ENCODE measurements around the gene DENND5A.
"Not testable (repeated sequence)": the region's sequence is repeated elsewhere in the genome, so short reads cannot be mapped to it uniquely, and the experiment has no call there.

The DENND5A gene

DNA sequence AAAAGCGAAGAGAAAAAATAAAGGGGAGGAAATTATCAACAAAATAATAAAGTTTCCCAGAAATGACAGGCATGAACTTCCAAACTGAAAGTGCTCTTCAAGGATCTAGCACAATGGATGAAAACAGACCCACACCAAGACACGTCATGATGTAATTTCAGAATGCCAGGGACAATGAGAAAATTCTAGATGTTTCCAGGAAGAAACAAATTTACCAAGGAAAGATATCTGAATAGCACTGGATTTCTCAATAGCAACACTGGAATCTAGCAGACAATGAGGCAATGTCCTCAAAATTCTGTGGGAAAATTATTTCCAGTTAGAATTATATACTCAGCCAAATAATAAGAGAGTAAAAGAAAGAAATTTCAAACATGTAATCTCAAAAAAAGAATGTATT, 46.0 kb downstream of the DENND5A start:
- in situ Hi-C loops (cut with HindIII; ENCODE audit: low sequenced_read_pairs) = no loop called here

DNA sequence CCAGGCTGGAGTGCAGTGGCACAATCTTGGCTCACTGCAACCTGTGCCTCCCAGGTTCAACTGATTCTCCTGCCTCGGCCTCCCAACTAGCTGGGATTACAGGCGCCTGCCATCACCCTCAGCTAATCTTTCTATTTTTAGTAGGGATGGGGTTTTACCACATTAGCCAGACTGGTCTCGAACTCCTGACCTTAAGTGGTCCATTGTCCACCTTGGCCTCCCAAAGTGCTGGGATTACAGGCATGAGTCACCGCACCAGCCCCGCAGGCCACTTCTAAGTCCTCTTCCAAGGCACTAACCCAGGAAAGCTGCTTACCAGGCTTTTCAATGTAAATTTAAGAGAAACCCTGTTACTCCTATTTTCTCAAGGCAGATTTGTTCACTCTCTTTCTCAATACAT, 50.4 kb downstream of the DENND5A start:
- in situ Hi-C loops (cut with HindIII; ENCODE audit: low sequenced_read_pairs) = no loop called here

DNA sequence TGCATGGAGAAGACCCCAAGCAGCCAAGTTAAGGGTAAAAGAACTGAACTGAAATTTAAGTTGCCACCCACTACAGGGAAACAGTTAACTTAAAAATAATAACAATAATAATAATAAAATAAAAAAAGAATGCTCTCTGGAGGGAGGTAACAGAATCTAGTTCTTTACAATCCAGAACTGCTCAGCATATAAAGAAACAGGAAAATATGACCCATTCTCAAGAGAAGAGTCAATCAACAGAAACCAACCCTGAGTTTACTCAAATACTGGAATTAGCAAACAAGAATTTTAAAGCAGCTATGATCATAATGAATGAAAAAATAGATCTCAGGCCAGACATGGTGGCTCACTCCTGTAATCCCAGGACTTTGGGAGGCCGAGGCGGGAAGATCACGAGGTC, 53.8 kb downstream of the DENND5A start:
- in situ Hi-C loops (cut with HindIII; ENCODE audit: low sequenced_read_pairs) = no loop called here

DNA sequence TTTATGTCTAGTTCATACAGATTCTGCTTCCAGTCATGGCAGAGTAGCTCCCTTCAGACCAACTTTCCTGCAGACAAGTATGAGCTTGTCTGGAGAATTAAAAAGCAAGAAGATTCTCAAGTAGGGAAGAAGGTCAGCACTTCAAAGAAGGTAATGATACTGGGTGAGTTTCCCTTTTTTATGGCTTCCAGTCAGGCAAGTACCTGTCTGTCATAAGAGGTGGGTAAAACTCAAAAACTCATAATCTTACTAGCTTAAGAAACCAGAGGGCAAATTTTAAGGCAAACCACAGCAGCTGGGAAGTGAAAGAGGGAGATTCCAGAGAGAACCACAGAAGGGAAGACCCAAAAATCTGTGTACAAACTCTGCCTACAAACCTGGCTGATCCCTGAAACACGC, 54.2 kb downstream of the DENND5A start:
- in situ Hi-C loops (cut with HindIII; ENCODE audit: low sequenced_read_pairs) = no loop called here

DNA sequence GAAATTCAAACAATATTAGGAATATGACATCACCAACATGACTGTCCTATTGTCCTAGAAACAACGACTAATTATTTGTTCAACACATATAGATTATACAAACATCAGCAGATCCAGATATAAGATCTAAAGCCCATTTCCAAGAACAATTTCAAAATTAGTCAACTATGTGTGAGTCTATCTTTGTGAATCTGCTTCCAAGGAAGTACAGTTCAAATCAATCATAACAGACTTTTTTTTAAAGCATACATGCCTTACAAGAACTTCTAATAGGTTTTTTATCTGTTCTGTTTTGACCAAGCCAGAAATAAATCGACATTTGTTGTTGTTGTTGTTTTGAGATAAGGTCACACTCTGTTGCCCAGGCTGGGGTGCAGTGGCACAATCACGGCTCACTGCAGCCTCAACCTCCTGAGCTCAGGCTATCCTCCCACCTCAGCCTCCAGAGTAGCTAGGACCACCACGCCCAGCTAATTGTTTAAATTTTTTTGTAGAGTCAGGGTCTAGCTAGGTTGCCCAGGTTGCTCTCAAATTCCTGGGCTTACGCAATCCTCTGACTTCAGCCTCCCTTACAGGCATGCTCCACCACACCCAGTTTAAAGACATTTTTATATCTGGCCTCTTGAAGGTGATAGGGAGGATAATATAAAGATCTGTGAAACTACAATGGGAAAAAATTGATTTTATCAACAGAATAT, 54.8 kb downstream of the DENND5A start:
- in situ Hi-C loops (cut with HindIII; ENCODE audit: low sequenced_read_pairs) = no loop called here

DNA sequence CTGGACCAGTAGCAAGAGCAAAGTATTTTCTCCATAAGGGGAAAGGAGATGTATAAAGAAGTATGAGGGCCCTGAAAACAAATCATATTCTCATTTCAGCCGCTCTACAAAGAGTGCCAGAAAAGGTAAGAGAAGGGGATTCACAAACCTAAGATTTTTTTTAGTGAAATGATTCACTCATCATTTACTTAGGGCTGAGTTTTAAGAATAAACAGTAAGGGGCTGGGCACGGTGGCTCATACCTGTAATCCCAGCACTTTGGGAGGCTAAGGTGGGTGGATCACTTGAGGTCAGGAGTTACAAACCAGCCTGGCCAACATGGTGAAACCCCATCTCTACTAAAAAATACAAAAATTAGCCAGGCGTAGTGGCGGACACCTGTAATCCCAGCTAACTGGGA, 55.5 kb downstream of the DENND5A start:
- in situ Hi-C loops (cut with HindIII; ENCODE audit: low sequenced_read_pairs) = not testable (repeated sequence)

DNA sequence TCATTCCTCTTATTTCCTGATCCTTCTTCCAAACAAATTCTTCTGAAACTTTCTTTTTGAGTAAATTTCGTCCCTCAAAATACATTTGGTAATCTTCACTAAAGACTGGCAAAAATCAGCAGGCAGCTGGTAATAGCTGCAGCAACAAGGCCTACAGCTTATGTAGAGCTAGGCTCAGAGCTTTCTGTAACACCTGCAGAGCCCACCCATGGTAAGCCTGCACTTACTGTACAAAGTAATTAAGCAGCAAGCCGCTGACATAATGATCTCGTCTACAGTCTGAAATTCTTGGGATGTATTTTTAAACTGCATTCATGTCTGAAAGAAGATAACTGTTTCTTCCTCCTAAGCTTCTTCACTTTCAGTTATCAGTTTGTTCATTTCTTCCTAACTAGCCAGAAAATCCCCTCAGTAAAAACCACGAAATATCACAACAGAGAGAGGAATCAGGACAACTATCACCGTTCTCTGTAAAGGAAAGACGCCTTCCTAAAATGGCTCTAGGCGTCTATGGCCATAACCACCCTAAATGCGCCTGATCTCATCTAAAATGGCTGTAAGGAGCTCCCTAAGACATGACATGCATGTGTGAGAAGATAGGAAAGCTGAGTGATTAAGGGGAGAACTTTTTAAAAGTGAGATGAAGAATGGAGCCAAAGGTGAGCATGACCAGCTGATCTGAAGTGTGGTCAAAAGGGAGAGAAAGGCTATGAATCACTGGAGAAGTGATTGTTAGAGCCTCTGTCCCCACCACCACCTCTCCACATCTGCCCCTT, 56.2 kb downstream of the DENND5A start:
- in situ Hi-C loops (cut with HindIII; ENCODE audit: low sequenced_read_pairs) = no loop called here

DNA sequence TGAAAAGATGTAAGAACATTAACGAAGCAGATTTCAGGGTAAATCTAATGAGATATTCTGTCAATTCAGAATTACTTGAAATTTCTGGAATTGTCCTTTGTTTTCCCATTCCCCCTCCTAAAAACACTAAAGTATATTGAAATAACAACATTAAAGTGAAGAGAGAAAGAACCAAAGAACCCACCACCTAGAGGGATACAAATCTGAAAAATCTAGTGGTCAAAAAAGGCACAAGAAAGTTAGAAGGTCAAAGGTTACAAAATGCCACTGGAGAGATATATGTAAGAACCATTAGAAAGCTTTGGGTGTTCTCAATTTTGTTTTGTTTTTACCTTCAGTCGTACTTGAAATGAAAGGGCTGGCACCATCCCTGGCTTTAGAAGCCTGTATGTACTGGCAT, 57.9 kb downstream of the DENND5A start:
- in situ Hi-C loops (cut with HindIII; ENCODE audit: low sequenced_read_pairs) = no loop called here

DNA sequence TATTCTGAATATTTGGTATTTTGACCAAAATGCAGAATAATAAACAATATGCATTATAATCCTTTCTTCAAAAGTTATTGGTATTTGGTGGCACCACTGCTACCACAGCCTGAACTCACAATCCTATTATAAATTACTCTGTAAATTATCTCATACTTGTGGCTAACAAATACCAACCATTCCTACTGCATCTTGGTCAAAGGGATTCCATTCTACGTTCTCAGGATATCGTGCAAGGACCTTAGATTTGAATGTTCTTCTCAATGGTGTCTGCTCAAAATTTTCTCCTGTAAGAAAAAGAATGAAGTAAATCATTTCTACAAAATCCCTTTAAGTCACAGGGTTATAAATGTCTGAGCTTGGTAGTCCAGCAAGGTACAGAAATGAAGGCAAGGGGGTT, 58.7 kb downstream of the DENND5A start:
- in situ Hi-C loops (cut with HindIII; ENCODE audit: low sequenced_read_pairs) = no loop called here

DNA sequence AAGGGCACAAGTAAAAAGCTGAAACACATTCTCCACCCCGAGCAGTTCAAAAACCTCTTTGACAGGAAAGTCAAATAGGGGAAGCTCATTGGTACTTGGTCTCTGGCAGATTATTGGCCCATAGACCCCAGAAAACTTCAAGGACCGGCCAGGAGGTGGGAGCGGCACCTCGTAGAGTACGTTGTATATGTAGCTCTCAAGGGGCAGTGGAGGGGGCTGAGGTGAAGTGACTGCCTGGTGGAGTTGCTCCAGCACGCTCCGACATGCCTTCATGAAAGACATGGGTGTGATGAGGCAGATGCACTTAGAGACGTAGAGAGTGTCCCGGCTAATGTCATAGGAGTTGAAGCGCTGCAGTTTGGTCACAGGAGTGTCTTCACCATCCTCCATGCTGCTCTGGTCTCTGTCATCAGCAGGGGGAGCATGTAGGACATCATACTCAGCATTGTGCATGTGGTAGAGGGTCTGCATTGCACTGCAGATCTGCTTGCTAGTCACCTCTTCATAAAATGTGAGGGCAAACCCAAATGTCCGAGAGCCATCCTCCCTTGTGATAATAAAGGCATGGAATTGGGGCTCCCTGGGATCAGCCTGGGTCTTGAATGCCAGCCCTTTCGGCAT, 61.3 kb downstream of the DENND5A start:
- in situ Hi-C loops (cut with HindIII; ENCODE audit: low sequenced_read_pairs) = no loop called here

DNA sequence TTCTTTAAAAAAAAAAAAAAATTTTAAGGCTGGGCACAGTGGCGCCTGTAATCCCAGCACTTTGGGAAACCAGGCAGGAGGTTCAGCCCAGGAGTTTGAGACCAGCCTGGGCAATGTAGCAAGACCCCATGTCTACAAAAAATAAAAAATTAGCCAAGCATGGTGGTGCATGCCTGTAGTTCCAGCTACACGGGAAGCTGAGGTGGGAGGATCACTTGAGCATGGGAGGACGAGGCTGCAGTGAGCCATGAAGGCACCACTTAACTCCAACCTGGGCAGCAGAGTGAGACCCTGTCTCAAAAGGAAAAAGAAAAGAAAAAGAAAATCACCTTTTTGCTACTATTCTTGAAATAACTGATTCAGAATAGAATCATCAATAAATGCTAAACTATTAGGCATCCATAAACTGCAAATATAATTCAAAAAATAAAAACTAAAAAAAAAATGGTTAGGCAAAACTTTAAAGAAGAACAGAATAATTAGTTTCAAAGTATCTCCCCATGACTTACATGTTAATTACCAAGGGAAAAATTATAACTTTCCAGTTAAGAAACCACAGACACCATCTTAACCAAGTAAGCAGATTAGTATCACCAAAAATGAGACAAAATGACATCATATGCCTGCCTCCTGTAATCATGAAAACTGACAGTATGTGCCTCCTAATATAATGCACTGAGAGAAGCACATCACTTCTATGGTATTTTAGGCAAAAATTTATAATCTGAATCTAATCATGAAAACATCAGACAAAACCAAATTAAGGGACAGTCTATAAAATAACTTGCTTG, 63.6 kb downstream of the DENND5A start:
- in situ Hi-C loops (cut with HindIII; ENCODE audit: low sequenced_read_pairs) = no loop called here

DNA sequence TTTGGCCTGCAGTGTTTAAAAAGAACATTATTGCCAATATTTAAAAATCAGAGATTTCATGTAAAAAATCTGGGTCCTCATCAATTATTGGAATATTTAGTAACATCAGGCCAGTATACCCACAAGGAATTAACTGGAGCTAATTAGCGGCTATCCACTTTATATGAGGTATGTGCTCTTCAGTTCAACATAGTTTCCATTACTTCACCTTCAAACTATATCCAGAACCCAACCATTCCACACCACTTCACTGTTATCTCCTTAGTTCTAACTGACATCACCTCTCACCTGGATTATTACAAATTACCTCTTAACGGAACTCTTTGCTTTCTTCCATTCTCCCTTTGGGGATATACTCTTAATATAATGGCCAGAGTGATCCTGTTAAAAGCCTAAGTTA, 64.7 kb downstream of the DENND5A start:
- in situ Hi-C loops (cut with HindIII; ENCODE audit: low sequenced_read_pairs) = no loop called here

DNA sequence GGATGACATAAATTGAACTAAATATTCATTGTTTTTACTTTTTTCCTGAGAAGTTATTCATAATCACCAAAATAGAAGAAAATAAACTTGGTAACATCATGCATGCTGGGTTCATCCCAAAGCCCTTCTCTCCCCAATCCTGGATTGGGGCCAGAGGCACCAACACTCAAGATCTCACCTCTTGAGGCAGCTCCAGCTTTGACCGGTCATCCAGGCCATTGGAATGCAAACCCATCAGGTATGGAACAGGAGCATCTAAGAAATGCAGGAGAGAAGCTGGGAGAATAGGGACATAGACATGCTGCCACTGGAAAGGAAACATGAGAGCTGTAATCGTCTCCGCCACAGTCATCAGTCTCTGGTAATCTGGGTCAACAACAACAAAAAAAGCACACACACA, 71.8 kb downstream of the DENND5A start:
- in situ Hi-C loops (cut with HindIII; ENCODE audit: low sequenced_read_pairs) = no loop called here

DNA sequence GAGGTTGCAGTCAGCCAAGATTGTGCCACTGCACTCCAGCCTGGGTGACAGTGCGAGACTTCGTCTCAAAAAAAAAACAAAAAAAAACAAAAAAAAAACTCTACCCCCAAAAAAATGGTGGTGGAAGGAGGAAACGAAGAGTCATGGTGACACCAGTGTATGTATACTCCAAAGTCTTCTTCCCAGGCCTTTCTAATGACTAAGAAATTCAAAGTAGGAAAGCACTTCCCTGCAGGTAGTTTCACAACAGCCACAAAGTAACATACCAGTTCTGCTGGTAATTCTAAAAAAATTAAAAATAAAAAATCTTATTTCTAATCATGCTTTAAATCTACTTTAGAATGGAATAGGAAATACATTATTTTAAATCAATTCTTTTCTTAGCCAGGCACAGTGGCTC, 72.6 kb downstream of the DENND5A start:
- in situ Hi-C loops (cut with HindIII; ENCODE audit: low sequenced_read_pairs) = no loop called here

DNA sequence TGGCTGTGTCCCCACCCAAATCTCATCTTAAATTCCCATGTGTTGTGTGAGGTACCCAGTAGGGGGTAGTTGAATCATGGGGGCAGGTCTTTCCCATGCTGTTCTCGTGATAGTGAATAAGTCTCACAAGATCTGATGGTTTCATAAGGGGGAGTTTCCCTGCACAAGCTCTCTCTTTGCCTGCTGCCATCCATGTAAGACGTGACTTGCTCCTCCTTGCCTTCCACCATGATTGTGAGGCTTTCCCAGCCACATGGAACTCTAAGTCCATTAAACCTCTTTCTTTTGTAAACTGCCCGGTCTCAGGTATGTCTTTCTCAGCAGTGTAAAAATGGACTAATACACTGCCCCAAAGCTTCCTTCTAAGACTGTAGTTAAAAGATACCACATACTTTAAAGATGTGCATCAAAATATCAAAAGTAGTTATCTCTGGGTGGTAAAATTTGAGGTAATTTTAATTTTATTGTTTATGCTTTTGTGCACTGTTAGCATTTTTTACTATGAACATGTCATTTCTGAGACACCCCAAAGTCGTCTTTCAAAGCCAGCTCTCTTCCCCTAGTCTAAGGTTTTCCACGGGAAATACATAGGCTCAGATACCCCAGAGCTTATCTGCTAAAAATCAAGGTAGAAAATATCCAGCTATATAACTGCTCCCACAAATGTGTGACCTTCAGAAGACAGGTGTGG, 74.7 kb downstream of the DENND5A start:
- in situ Hi-C loops (cut with HindIII; ENCODE audit: low sequenced_read_pairs) = not testable (repeated sequence)

DNA sequence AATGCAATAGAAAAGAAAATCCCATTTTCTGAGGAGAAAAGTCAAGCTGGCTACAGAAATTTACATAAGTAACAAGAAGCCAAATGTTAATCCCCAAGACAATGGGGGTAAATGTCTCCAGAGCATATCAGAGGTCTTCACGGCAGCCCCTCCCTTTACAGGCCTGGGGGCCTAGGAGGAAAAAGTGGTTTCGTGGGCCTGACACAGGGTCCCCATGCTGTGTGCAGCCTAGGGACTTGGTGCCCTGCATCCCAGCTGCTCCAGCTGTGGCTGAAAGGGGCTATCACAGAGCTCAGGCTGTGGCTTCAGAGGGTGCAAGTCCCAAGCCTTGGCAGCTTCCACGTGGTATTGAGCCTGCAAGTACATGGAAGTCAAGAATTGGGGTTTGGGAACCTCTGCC, 76.3 kb downstream of the DENND5A start:
- in situ Hi-C loops (cut with HindIII; ENCODE audit: low sequenced_read_pairs) = not testable (repeated sequence)

DNA sequence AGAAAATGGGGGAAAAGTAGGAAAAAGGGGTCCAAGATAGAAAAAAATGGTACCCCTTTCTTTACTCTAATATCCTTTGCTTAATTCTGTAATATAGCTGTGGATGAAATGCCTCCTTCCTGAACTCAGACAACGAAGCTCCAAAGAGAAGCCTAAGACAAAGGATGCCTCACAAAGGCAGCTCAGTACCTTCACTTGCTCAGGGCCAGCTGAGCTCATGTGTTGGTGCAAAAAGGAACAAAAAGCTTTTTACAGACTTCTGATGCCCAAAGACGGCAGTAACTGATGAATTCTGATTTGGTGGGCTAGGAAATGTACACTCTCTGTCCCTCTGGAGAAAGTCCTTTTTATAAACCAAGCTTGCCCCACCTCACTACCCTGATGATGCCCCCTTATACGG, 77.5 kb downstream of the DENND5A start:
- in situ Hi-C loops (cut with HindIII; ENCODE audit: low sequenced_read_pairs) = no loop called here

DNA sequence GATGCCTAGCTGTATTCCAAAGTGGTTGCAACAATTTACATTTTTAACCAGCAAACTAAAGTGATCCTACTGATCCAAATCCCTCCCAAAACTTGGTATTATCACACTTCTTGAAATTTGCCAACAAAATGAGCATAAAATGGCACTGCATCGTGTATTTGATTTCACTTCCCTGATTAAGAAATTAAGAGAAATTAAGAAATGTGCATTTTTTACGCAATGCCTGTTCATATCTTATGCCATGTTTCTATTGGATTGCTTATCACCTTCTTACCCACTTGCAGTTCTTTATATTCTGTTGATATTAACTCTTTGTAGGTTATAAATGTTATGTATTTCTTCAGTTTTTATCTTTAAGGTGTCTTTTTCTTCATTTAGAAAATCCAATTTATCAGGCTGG, 80.6 kb downstream of the DENND5A start:
- in situ Hi-C loops (cut with HindIII; ENCODE audit: low sequenced_read_pairs) = no loop called here

DNA sequence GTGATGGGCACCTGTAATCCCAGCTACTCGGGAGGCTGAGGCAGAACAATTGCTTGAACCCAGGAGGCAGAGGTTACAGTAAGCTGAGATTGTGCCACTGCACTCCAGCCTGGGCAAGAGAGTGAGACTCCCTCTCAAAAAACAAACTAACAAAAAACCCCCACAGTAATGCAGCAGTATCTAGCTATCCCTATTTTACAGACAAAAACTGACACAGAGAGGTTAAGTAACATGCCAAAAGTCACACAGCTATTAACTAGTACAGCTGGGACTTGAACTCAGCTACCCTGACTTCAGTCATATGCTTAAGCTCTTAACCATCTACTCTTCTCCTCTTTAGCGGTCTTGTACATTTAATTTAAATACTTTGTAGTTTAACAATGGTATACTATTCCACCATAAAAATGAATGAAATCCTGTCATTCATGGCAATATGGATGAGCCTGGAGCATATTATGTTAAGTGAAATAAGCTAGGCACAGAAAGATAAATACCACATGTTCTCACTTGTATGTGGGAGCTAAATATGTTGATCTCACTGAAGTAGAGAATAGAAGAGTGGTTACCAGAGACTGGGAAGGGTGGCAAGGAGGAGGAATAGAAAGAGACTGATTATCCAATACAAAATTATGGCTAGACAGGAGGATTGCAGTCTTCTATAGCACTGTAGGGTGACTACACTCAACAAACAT, 82.8 kb downstream of the DENND5A start:
- in situ Hi-C loops (cut with HindIII; ENCODE audit: low sequenced_read_pairs) = no loop called here

DNA sequence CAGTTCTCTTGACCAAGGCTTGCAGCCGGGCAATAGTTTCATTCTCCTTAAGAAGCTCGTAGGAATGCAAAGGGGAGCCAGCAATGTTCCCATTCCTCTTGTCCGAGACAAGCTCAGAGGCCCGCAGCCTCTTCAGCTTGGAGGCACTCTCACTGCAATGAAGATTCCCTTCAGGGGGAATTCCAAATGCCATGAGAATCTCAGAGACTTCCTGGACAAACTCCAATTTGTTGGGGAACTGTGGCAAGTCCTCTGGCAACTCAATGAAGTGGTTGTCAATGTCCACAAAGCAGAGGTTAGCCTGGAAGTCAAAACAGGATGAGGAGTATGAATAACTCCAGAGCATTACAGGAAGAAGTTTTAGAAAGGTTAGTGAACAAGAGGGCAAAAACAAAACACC, 84.4 kb downstream of the DENND5A start:
- in situ Hi-C loops (cut with HindIII; ENCODE audit: low sequenced_read_pairs) = no loop called here

Measured in DLD1 (cell line).